H9 (cell line): Measurements from ENCODE around the gene DPM3. TPM values are rescaled to one million over a fixed set of nuclear protein-coding genes. Genes with fewer than 3 reads are reported as not detected.

ENCODE experiments used
- DNase-seq: peaks from one replicate; pipeline ENCODE4 v3.0.0-alpha.2; 2017
- H2AFZ ChIP-seq: one replicate; pipeline ENCODE4 v1.6.1; 2013; ENCODE audit warnings: mild to moderate bottlenecking, low read length, control low read depth, moderate library complexity
- H2AK5ac ChIP-seq: 2 replicates; pipeline ENCODE4 v1.6.1; 2013; ENCODE audit warnings: low read length, control low read depth, mixed read lengths; ENCODE audit not compliant: insufficient read length
- H2BK120ac ChIP-seq: one replicate; pipeline ENCODE4 v1.6.1; 2013; ENCODE audit warnings: low read depth, mild to moderate bottlenecking, low read length, control low read depth, inconsistent platforms; ENCODE audit not compliant: poor library complexity, severe bottlenecking
- H2BK12ac ChIP-seq: 2 replicates; pipeline ENCODE4 v1.6.1; 2013; ENCODE audit warnings: low read length, control low read depth, mixed read lengths, low read depth; ENCODE audit not compliant: insufficient read length
- H2BK15ac ChIP-seq: 2 replicates; pipeline ENCODE4 v1.6.1; 2013; ENCODE audit warnings: low read depth, low read length, control low read depth
- H2BK20ac ChIP-seq: one replicate; pipeline ENCODE4 v1.6.1; 2013; ENCODE audit warnings: low read depth, mild to moderate bottlenecking, low read length, control low read depth, inconsistent platforms; ENCODE audit not compliant: poor library complexity, severe bottlenecking
- H2BK5ac ChIP-seq: 2 replicates; pipeline ENCODE4 v1.6.1; 2013; ENCODE audit warnings: low read length, control low read depth, mixed read lengths; ENCODE audit not compliant: insufficient read length
- H3K14ac ChIP-seq: 2 replicates; pipeline ENCODE4 v1.6.1; 2013; ENCODE audit warnings: low read length, control low read depth; ENCODE audit not compliant: insufficient read depth
- H3K18ac ChIP-seq: 2 replicates; pipeline ENCODE4 v1.6.1; 2013; ENCODE audit warnings: low read depth, mild to moderate bottlenecking, mixed read lengths, low read length, control low read depth; ENCODE audit not compliant: insufficient read length
- H3K23ac ChIP-seq: 2 replicates; pipeline ENCODE4 v1.6.1; 2013; ENCODE audit warnings: low read length, control low read depth, mixed read lengths, low read depth; ENCODE audit not compliant: insufficient read length
- H3K23me2 ChIP-seq: 2 replicates; pipeline ENCODE4 v1.6.1; 2013; ENCODE audit warnings: low read depth, mild to moderate bottlenecking, mixed read lengths, low read length, control low read depth; ENCODE audit not compliant: insufficient read length, poor library complexity, severe bottlenecking
- H3K27ac ChIP-seq: 2 replicates; pipeline ENCODE4 v1.5.1; 2013; ENCODE audit warnings: low read length, control low read depth, mixed read lengths, low read depth; ENCODE audit not compliant: insufficient read length
- H3K27me3 ChIP-seq: 2 replicates; pipeline ENCODE4 v1.6.1; 2013; ENCODE audit warnings: low read length, control low read depth, inconsistent platforms; ENCODE audit not compliant: insufficient read depth
- H3K4ac ChIP-seq: 2 replicates; pipeline ENCODE4 v1.6.1; 2013; ENCODE audit warnings: low read depth, mild to moderate bottlenecking, control low read depth, inconsistent platforms, low read length, moderate library complexity
- H3K4me1 ChIP-seq: 2 replicates; pipeline ENCODE4 v1.6.1; 2013; ENCODE audit warnings: low read length, control low read depth, inconsistent platforms; ENCODE audit not compliant: insufficient read depth
- H3K4me2 ChIP-seq: 2 replicates; pipeline ENCODE4 v1.6.1; 2013; ENCODE audit warnings: low read length, control low read depth, mixed read lengths; ENCODE audit not compliant: insufficient read length, insufficient read depth
- H3K56ac ChIP-seq: 2 replicates; pipeline ENCODE4 v1.6.1; 2013; ENCODE audit warnings: low read depth, mild to moderate bottlenecking, mixed read lengths, low read length, control low read depth; ENCODE audit not compliant: insufficient read length
- H3K79me1 ChIP-seq: 2 replicates; pipeline ENCODE4 v1.6.1; 2013; ENCODE audit warnings: low read depth, mild to moderate bottlenecking, moderate library complexity, low read length, control low read depth, inconsistent platforms; ENCODE audit not compliant: insufficient read depth, poor library complexity, severe bottlenecking
- H3K79me2 ChIP-seq: 2 replicates; pipeline ENCODE4 v1.6.1; 2013; ENCODE audit warnings: low read length, control low read depth, inconsistent platforms; ENCODE audit not compliant: insufficient read depth
- H3K9ac ChIP-seq: 2 replicates; pipeline ENCODE4 v1.6.1; 2013; ENCODE audit warnings: low read length, control low read depth, mixed read lengths; ENCODE audit not compliant: insufficient read length; ENCODE audit errors: extremely low read depth
- H3K9me3 ChIP-seq: one replicate; pipeline ENCODE4 v1.6.1; 2013; ENCODE audit warnings: low read depth, low read length, inconsistent platforms; ENCODE audit not compliant: control insufficient read depth
- H3T11ph ChIP-seq: one replicate; pipeline ENCODE4 v1.6.1; 2013; ENCODE audit warnings: mild to moderate bottlenecking, low read length, control low read depth, inconsistent platforms
- H4K20me1 ChIP-seq: one replicate; pipeline ENCODE4 v1.6.1; 2013; ENCODE audit not compliant: control insufficient read depth, insufficient read length, insufficient read depth
- H4K5ac ChIP-seq: 2 replicates; pipeline ENCODE4 v1.6.1; 2013; ENCODE audit warnings: low read depth, mild to moderate bottlenecking, mixed read lengths, low read length, control low read depth; ENCODE audit not compliant: insufficient read length
- H4K8ac ChIP-seq: replicated peaks from 2 replicates; pipeline ENCODE4 v1.6.1; 2013; ENCODE audit warnings: low read length, control low read depth, mixed read lengths, low read depth; ENCODE audit not compliant: insufficient read length
- H4K91ac ChIP-seq: 2 replicates; pipeline ENCODE4 v1.6.1; 2013; ENCODE audit warnings: low read depth, mild to moderate bottlenecking, moderate library complexity, mixed read lengths, low read length, control low read depth; ENCODE audit not compliant: insufficient read length
- H3K27ac Mint-ChIP-seq, 3 experiments: 2 replicates in 2 of 3; 3 replicates in 1 of 3; pipeline ENCODE4 v1.8.0; 2020 to 2021; ENCODE audit warnings: mixed read lengths in 3 of 3, mild to moderate bottlenecking in 1 of 3, moderate library complexity in 1 of 3
- H3K27me3 Mint-ChIP-seq: 2 replicates; pipeline ENCODE4 v1.8.0; 2021; ENCODE audit warnings: low read depth, mild to moderate bottlenecking, moderate library complexity, mixed read lengths
- H3K36me3 Mint-ChIP-seq, 3 experiments: 2 replicates in 2 of 3; 3 replicates in 1 of 3; pipeline ENCODE4 v1.8.0; 2020 to 2021; ENCODE audit warnings: low read depth in 3 of 3, mixed read lengths in 3 of 3; ENCODE audit not compliant: insufficient read depth in 1 of 3
- H3K4me1 Mint-ChIP-seq, 2 experiments: 2 replicates each; pipeline ENCODE4 v1.8.0; 2020; ENCODE audit warnings: mixed read lengths in 2 of 2
- H3K4me3 Mint-ChIP-seq, 2 experiments: 2 replicates in 1 of 2; 3 replicates in 1 of 2; pipeline ENCODE4 v1.8.0; 2020 to 2021; ENCODE audit warnings: mild to moderate bottlenecking in 2 of 2, mixed read lengths in 2 of 2, moderate library complexity in 1 of 2
- H3K9me3 Mint-ChIP-seq, 2 experiments: 2 replicates in 1 of 2; 3 replicates in 1 of 2; pipeline ENCODE4 v1.8.0; 2020; ENCODE audit warnings: mild to moderate bottlenecking in 2 of 2, mixed read lengths in 2 of 2, moderate library complexity in 1 of 2
- WGBS: extraction: QIAGEN DNeasy Blood & Tissue Kit; methylation state at CpG from one replicate; pipeline ENCODE4 v1.1.7; 2013; ENCODE audit warnings: missing lambda C conversion rate, low lambda C conversion rate, mixed read lengths; ENCODE audit not compliant: insufficient read length; ENCODE audit errors: extremely low coverage; 5-methylcytosine and 5-hydroxymethylcytosine counted together
- total RNA-seq: library from RNA; stranded (reverse); gene quantifications from 2 replicates; pipeline ENCODE4 v1.2.1, GENCODE V29; 2021
- TF ChIP-seq, protein P1 (sequence below): fragments of 200-600 bp; sonication (generic); conservative IDR thresholded peaks from 3 replicates; pipeline ENCODE4 v1.8.0; 2021; ENCODE audit warnings: antibody characterized with exemption, mild to moderate bottlenecking

DPM3 gene
- total RNA-seq, 1 experiment from 2014 or later, result 48.5 TPM

DNA sequence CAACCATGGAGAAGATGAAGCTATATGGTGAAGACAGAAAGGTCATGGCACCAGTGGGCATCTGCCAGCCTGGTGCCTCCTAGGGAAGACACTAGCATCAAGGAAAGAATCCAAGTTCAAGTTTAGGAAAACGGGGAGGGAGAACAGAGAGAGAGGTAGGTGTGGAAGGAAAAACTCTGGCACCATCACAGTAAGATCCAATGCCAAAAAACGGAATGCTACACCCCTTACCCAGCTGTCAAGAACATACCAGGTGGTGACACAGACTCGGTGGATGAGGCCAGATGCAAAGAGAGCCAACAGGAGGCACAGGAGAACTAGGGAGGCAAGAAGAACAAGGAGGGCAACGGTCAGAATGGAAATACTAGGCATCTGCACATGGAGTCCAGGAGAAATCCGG lies 29.2 kb upstream of the DPM3 start:
- H2BK5ac ChIP-seq, result no peak overlapping the region
- no peaks in the 10 kb centered on the region for H3K9me3 ChIP-seq
- WGBS, result no CpG with 5 or more reads among the region's 5 CpGs
- Mint-ChIP-seq H3K27me3 (no peaks in the 10 kb centered on the region; the same call in 1 of the 2 replicates), H3K36me3 (peaks cover 3 to 22% (median 16%) of the 10 kb centered on the region in 3 experiments), H3K9me3 (peaks cover 0 to 4% of the 10 kb centered on the region in 2 experiments; a peak in 3 of 5 replicates), H3K4me3 (no peak overlapping the region), H3K4me1 (peaks cover 17 to 30% of the 10 kb centered on the region in 2 experiments), H3K27ac (no peak overlapping the region)
- H3T11ph ChIP-seq, result no peak overlapping the region
- TF ChIP-seq, protein P1, sequence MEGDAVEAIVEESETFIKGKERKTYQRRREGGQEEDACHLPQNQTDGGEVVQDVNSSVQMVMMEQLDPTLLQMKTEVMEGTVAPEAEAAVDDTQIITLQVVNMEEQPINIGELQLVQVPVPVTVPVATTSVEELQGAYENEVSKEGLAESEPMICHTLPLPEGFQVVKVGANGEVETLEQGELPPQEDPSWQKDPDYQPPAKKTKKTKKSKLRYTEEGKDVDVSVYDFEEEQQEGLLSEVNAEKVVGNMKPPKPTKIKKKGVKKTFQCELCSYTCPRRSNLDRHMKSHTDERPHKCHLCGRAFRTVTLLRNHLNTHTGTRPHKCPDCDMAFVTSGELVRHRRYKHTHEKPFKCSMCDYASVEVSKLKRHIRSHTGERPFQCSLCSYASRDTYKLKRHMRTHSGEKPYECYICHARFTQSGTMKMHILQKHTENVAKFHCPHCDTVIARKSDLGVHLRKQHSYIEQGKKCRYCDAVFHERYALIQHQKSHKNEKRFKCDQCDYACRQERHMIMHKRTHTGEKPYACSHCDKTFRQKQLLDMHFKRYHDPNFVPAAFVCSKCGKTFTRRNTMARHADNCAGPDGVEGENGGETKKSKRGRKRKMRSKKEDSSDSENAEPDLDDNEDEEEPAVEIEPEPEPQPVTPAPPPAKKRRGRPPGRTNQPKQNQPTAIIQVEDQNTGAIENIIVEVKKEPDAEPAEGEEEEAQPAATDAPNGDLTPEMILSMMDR, result no peak
- H3K23me2 ChIP-seq, result peaks cover 21% of the 10 kb centered on the region
- H3K27ac ChIP-seq, result no peak overlapping the region
- H4K20me1 ChIP-seq, result no peaks in the 10 kb centered on the region
- H3K79me1 ChIP-seq, result no peaks in the 10 kb centered on the region
- H3K27me3 ChIP-seq, result no peaks in the 10 kb centered on the region
- H3K56ac ChIP-seq, result no peak overlapping the region
- H3K4me1 ChIP-seq, result no peaks in the 10 kb centered on the region
- DNase-seq, result no peak
- H4K5ac ChIP-seq, result no peak overlapping the region
- H2AK5ac ChIP-seq, result no peak overlapping the region
- no peak overlapping the region for H3K4ac ChIP-seq
- H2AFZ ChIP-seq, result no peak overlapping the region
- H4K8ac ChIP-seq, result no peak overlapping the region
- no peak overlapping the region for H4K91ac ChIP-seq
- H2BK15ac ChIP-seq, result no peak overlapping the region
- no peaks in the 10 kb centered on the region; the same call in 1 of the 2 replicates for H3K79me2 ChIP-seq
- no peak overlapping the region for H3K4me2 ChIP-seq
- H2BK120ac ChIP-seq, result no peak overlapping the region
- no peak overlapping the region for H3K23ac ChIP-seq
- no peak overlapping the region for H3K18ac ChIP-seq
- no peak overlapping the region for H3K9ac ChIP-seq
- H2BK20ac ChIP-seq, result no peak overlapping the region
- no peak overlapping the region for H2BK12ac ChIP-seq
- H3K14ac ChIP-seq, result no peak overlapping the region
